ENCODE data around the gene OFD1. TPM values are rescaled to one million over a fixed set of nuclear protein-coding genes. Genes with fewer than 3 reads are reported as not detected.

OFD1 gene
- total and polyA plus RNA-seq, 2 donors (not counting 3 experiments of a cell fraction or from before 2014, with no cell fraction given), result 4.7 to 12.0 TPM

DNA sequence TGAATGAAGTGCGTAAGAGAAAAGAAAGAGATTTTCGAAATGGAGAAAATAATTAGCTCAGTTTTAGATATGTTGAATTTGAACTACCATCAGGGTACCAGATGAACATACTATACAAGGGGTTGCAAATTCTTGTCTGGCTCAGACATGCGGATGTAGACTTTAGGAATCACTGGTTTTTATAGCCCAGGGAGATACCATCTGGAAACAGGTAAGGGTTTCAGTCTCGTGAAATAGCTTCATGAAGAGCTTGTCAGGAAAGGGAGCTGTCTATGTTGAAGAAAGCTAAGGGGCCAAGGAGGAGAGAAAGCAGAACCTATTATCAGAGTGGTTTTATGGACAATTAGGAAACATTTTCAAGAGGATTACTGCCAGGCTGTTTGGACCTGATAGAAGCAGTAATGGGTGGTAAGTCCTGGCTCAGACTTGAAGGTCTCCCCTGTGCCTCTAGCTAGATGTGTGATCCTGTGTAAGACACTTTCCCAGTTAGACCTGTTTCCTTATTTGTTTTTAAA is 38.9 kb upstream of the OFD1 start:
- POLR2A ChIA-PET, result no interaction called here
- H3K9me3 ChIP-seq (replicated peaks; ENCODE audit: control insufficient read depth, insufficient read depth, low read length), result no peaks in the 10 kb centered on the region
- no peaks in the 10 kb centered on the region for H3K36me3 ChIP-seq (ENCODE audit: control insufficient read depth in 2 of 2, extremely low read depth in 1 of 2, insufficient read depth in 2 of 2, low read length in 2 of 2)
- H3K9me1 ChIP-seq (replicated peaks; ENCODE audit: control insufficient read depth, extremely low read depth, insufficient read depth, low read length), result no peaks in the 10 kb centered on the region
- no TSS peak for BruUV-seq (replicated peaks)
- intact Hi-C loops (cut with micrococcal nuclease), result no loop called here
- DNase-seq (ENCODE audit: low read depth, low spot score), result no peak
- no peak overlapping the region for H3K27ac ChIP-seq (ENCODE audit: insufficient read depth, low read depth, low read length)
- H3K4me2 ChIP-seq (ENCODE audit: insufficient read depth, low read length), result no peak overlapping the region
- dilution Hi-C loops (cut with MboI; ENCODE audit: extremely low pct_ligation_motif_present, low sequenced_read_pairs), result no loop called here
- peaks cover 70% of the 10 kb centered on the region for H3K79me2 ChIP-seq (ENCODE audit: control insufficient read depth, insufficient read depth, low read length)
- H2AFZ ChIP-seq (ENCODE audit: low read depth, low read length), result no peak overlapping the region
- H4K20me1 ChIP-seq (replicated peaks; ENCODE audit: control insufficient read depth, extremely low read depth, insufficient read depth, low read length), result peaks cover 3% of the 10 kb centered on the region
- H3K4me3 ChIP-seq (replicated peaks in 1 of 3; ENCODE audit: insufficient read depth in 1 of 3, low read depth in 1 of 3, low read length in 3 of 3), result no peak overlapping the region
- no peaks in the 10 kb centered on the region for H3K27me3 ChIP-seq (ENCODE audit: control insufficient read depth in 2 of 2, insufficient read depth in 2 of 2, low read length in 2 of 2)
- TF ChIP-seq MYC (IDR thresholded peaks at IDR 0.05; ENCODE audit: low read depth, low read length) (no peak), FOS (IDR thresholded peaks at IDR 0.05; ENCODE audit: borderline replicate concordance, insufficient read depth, low read length) (no peak), CTCF (IDR thresholded peaks at IDR 0.05; ENCODE audit: extremely low read depth in 1 of 2, insufficient read depth in 1 of 2, low read depth in 1 of 2, low read length in 2 of 2) (no peak), MAX (IDR thresholded peaks at IDR 0.05; ENCODE audit: insufficient read depth, insufficient read length) (no peak), JUN (IDR thresholded peaks at IDR 0.05; ENCODE audit: borderline replicate concordance, insufficient read depth, insufficient read length, low read depth) (no peak), GATA2 (IDR thresholded peaks at IDR 0.05; ENCODE audit: insufficient read depth, insufficient read length, low read depth, low read length) (no peak), EZH2 (IDR thresholded peaks at IDR 0.05; ENCODE audit: borderline replicate concordance, low read depth, low read length, severe bottlenecking) (no peak), POLR2A (IDR thresholded peaks at IDR 0.05; ENCODE audit: low read depth, low read length) (no peak), POLR2AphosphoS5 (IDR thresholded peaks at IDR 0.05; ENCODE audit: insufficient read depth, low read depth, low read length) (no peak)
- peaks cover 21% of the 10 kb centered on the region for H3K4me1 ChIP-seq (ENCODE audit: control insufficient read depth, extremely low read depth, insufficient read depth, low read length)
- no peak overlapping the region for H3K9ac ChIP-seq (replicated peaks; ENCODE audit: extremely low read depth, insufficient read depth, low read length)
- CTCF ChIA-PET, result interaction anchor here (1.2 kb wide), 1 partner anchor 26 kb away, joined by 3 read pairs; no protein-coding TSS in a partner anchor
- no peak for FAIRE-seq
